Measurements from ENCODE around the gene ZNF578.
"Not testable (repeated sequence)": the region's sequence is repeated elsewhere in the genome, so short reads cannot be mapped to it uniquely, and the experiment has no call there.

Gene ZNF578

DNA sequence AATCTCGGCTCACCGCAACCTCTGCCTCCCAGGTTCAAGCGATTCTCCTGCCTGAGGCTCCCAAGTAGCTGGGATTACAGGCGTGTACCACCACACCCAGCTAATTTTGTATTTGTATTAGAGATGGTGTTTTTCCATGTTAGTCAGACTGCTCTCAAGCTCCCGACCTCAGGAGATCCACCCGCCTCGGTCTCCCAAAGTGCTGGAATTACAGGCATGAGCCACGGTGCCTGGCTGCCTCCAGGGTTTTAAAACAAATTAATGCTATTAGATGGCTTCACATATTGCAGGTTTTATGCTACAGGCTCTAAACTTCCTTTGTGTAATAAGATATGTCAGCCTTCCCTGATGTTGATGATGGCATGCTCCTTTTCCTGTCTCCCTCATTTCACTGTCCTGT lies 108.3 kb downstream of the ZNF578 start:
- not testable (repeated sequence) for DNase-seq (ENCODE audit: low read depth in 2 of 2)

All from stimulated activated CD8-positive, alpha-beta memory T cell treated with anti-CD3 and anti-CD28 coated beads, Interleukin-2, amount 100 ng/mL, for 1 hour (primary cell).